ENCODE results near the gene RELCH. TPM values are rescaled to one million over a fixed set of nuclear protein-coding genes. Genes with fewer than 3 reads are reported as not detected.

RELCH gene
- total RNA-seq, 1 donor from 2014 or later = 44.6 TPM

DNA sequence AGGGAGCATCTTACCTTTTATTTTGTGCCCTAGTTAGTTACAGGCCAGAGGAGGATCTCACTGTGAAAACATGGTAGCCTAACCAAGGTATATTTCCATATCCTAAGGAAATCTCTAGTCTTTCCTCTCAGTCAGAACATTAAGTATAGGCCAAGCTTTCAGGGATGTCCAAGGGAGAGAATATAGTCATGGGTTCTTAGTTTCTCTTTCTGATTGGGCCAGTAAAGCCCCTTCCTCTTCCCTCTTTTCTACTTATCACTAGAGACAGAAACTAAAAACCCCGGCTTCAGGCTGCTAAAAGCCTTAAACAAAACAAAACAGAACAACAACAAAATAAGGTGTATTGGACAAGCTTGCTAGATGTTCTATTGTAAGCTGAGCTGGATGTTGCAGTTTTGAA, 93.7 kb downstream of the RELCH start:
- TF ChIP-seq, protein P1, sequence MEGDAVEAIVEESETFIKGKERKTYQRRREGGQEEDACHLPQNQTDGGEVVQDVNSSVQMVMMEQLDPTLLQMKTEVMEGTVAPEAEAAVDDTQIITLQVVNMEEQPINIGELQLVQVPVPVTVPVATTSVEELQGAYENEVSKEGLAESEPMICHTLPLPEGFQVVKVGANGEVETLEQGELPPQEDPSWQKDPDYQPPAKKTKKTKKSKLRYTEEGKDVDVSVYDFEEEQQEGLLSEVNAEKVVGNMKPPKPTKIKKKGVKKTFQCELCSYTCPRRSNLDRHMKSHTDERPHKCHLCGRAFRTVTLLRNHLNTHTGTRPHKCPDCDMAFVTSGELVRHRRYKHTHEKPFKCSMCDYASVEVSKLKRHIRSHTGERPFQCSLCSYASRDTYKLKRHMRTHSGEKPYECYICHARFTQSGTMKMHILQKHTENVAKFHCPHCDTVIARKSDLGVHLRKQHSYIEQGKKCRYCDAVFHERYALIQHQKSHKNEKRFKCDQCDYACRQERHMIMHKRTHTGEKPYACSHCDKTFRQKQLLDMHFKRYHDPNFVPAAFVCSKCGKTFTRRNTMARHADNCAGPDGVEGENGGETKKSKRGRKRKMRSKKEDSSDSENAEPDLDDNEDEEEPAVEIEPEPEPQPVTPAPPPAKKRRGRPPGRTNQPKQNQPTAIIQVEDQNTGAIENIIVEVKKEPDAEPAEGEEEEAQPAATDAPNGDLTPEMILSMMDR (IDR thresholded peaks at IDR 0.05; ENCODE audit: partially characterized antibody, unreplicated experiment) = no peak

DNA sequence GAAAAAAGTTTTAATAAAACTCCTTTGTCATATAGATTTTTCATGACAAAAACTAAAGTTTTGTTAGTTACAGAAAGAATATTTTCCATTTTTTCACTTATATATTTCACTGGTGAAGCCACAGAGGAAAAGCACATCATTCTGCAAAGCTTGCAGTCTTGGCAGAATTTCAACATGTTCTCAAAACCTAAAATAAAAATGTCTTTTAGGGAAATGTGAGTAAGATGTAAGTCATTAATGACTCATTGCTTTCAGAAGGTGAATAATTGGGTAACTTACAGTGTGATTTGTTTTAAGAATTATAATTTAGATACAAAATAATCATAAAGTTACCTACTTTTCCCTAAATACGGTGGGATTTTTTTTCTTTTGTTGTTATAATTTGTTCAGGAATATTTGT, 94.6 kb downstream of the RELCH start:
- no peak overlapping the region for H3K4me3 Mint-ChIP-seq (ENCODE audit: unreplicated experiment)
- no peaks in the 10 kb centered on the region for H3K27me3 Mint-ChIP-seq (ENCODE audit: unreplicated experiment)
- no peak for DNase-seq
- no peaks in the 10 kb centered on the region for H3K4me1 Mint-ChIP-seq (ENCODE audit: low read depth, unreplicated experiment)
- TF ChIP-seq, protein P1 (IDR thresholded peaks at IDR 0.05; ENCODE audit: partially characterized antibody, unreplicated experiment) = no peak
- H3K9me3 Mint-ChIP-seq (ENCODE audit: unreplicated experiment) = no peaks in the 10 kb centered on the region
- no peaks in the 10 kb centered on the region for H3K36me3 Mint-ChIP-seq (ENCODE audit: unreplicated experiment)
- no peak overlapping the region for H3K27ac Mint-ChIP-seq (ENCODE audit: unreplicated experiment)

More for the DNA sequence above, 93.7 kb downstream of the RELCH start:
- no peaks in the 10 kb centered on the region for H3K4me1 Mint-ChIP-seq (ENCODE audit: low read depth, unreplicated experiment)
- DNase-seq = no peak
- no peak overlapping the region for H3K4me3 Mint-ChIP-seq (ENCODE audit: unreplicated experiment)
- H3K36me3 Mint-ChIP-seq (ENCODE audit: unreplicated experiment) = no peaks in the 10 kb centered on the region
- H3K27me3 Mint-ChIP-seq (ENCODE audit: unreplicated experiment) = no peaks in the 10 kb centered on the region
- no peak overlapping the region for H3K27ac Mint-ChIP-seq (ENCODE audit: unreplicated experiment)
- H3K9me3 Mint-ChIP-seq (ENCODE audit: unreplicated experiment) = no peaks in the 10 kb centered on the region

DNA sequence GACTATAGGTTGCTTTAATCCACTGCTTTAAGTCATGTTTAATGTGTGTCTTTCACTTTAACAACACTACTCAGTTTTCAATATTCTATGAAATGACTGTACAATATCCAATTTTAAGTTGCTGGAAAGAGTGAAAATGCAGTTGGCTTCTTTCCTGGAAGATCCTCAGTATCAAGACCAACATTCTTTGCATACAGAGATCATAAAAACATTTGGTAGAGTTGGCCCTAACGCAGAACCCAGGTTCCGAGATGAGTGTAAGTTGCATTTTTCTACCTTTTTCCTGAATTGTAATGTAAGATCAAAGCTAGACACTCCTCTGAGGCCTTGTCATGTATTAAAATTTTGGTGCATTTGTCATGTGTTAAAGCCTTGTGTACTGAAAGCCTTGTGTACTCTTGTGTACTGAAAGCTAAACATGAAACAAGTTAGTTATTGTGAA, 95.2 kb downstream of the RELCH start:
- H3K27me3 Mint-ChIP-seq (ENCODE audit: unreplicated experiment) = no peaks in the 10 kb centered on the region

DNA sequence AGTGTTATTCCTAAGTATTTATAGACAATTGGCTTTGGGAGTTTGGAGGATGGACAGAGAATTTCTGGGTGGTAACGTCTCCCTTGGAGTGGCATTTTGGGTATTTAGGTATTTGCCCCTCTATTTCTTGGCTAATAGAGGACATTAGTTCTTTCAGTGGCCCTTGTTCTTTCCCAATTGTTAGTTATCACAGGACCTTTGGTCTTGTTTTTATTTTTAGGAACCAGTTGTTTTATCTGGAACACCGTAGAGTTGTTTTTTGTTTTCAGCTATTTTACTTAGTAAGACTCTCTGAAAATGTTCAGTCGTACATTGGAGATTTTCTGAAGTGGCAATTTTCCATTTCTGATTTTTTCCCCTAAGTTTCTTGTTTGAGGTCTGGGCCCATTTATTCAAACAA, 97.6 kb downstream of the RELCH start:
- H3K27me3 Mint-ChIP-seq (ENCODE audit: unreplicated experiment) = no peaks in the 10 kb centered on the region
- H3K4me1 Mint-ChIP-seq (ENCODE audit: low read depth, unreplicated experiment) = no peaks in the 10 kb centered on the region
- no peaks in the 10 kb centered on the region for H3K9me3 Mint-ChIP-seq (ENCODE audit: unreplicated experiment)
- no peak overlapping the region for H3K27ac Mint-ChIP-seq (ENCODE audit: unreplicated experiment)
- no peak for DNase-seq
- TF ChIP-seq, protein P1 (IDR thresholded peaks at IDR 0.05; ENCODE audit: partially characterized antibody, unreplicated experiment) = no peak
- H3K36me3 Mint-ChIP-seq (ENCODE audit: unreplicated experiment) = no peaks in the 10 kb centered on the region
- no peak overlapping the region for H3K4me3 Mint-ChIP-seq (ENCODE audit: unreplicated experiment)

More for the DNA sequence above, 95.2 kb downstream of the RELCH start:
- TF ChIP-seq, protein P1 (IDR thresholded peaks at IDR 0.05; ENCODE audit: partially characterized antibody, unreplicated experiment) = no peak
- DNase-seq = no peak
- Mint-ChIP-seq H3K36me3 (ENCODE audit: unreplicated experiment) (no peaks in the 10 kb centered on the region), H3K4me1 (ENCODE audit: low read depth, unreplicated experiment) (no peaks in the 10 kb centered on the region), H3K27ac (ENCODE audit: unreplicated experiment) (no peak overlapping the region), H3K4me3 (ENCODE audit: unreplicated experiment) (no peak overlapping the region), H3K9me3 (ENCODE audit: unreplicated experiment) (no peaks in the 10 kb centered on the region)

DNA sequence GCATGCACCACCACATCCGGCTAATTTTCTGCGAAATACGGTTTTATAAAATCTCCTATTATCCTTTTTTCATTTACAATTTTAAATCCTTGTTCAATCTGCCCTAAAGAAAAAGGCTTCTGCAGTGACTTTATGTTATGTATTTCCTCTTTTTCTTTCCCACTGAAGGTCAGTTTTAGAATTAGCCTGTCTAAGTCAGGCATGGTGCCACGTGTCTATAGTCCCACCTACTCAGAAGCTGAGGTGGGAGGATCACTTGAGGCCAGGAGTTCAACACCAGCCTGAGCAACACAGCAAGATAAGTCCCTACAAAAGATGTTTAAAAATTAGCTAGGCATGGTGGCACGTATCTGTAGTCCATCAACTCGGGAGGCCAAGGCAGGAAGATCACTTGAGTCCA, 98.2 kb downstream of the RELCH start:
- TF ChIP-seq, protein P1 (IDR thresholded peaks at IDR 0.05; ENCODE audit: partially characterized antibody, unreplicated experiment) = no peak
- DNase-seq = no peak
- H3K36me3 Mint-ChIP-seq (ENCODE audit: unreplicated experiment) = no peaks in the 10 kb centered on the region
- no peaks in the 10 kb centered on the region for H3K27me3 Mint-ChIP-seq (ENCODE audit: unreplicated experiment)
- H3K4me3 Mint-ChIP-seq (ENCODE audit: unreplicated experiment) = no peak overlapping the region
- no peaks in the 10 kb centered on the region for H3K9me3 Mint-ChIP-seq (ENCODE audit: unreplicated experiment)
- no peaks in the 10 kb centered on the region for H3K4me1 Mint-ChIP-seq (ENCODE audit: low read depth, unreplicated experiment)
- H3K27ac Mint-ChIP-seq (ENCODE audit: unreplicated experiment) = no peak overlapping the region

Measured in glutamatergic neuron (in vitro differentiated cells).